Upper lobe of left lung (tissue), 6 donors: ENCODE results near the gene RASGRP4. TPM values are rescaled to one million over a fixed set of nuclear protein-coding genes. Genes with fewer than 3 reads are reported as not detected.
"Not testable (repeated sequence)": the region's sequence is repeated elsewhere in the genome, so short reads cannot be mapped to it uniquely, and the experiment has no call there.

ENCODE experiments used
- ATAC-seq, 2 donors: fragments of 200-7000 bp; cut with Tn5 transposase; one replicate each; pipeline ENCODE4 v1.9.1; 2022; ENCODE audit warnings: mild to moderate bottlenecking in 2 of 2, moderate library complexity in 2 of 2; ENCODE audit not compliant: low FRiP score in 2 of 2
- DNase-seq, 2 donors: peaks; one replicate each; pipeline ENCODE4 v3.0.0-alpha.2; 2019 to 2020
- H3K27ac ChIP-seq, 4 donors: fragments of 200-600 bp; sonication (generic); one replicate each; pipeline ENCODE4 v1.5.1; 2016 to 2019
- H3K27me3 ChIP-seq, 4 donors: fragments of 200-600 bp; sonication (generic); one replicate each; pipeline ENCODE4 v1.5.1; 2017 to 2019
- H3K36me3 ChIP-seq, 4 donors: fragments of 200-600 bp; sonication (generic); one replicate each; pipeline ENCODE4 v1.5.1; 2016 to 2019
- H3K4me1 ChIP-seq, 4 donors: fragments of 200-600 bp; sonication (generic); one replicate each; pipeline ENCODE4 v1.5.1; 2018 to 2019
- H3K4me3 ChIP-seq, 4 donors: fragments of 200-600 bp; sonication (generic); one replicate each; pipeline ENCODE4 v1.5.1; 2017 to 2019; ENCODE audit warnings: mild to moderate bottlenecking in 2 of 4, moderate library complexity in 1 of 4
- H3K9me3 ChIP-seq, 4 donors: fragments of 200-600 bp; sonication (generic); one replicate each; pipeline ENCODE4 v1.5.1; 2018 to 2019
- CTCF ChIP-seq, 6 experiments: fragments of 450-650 bp in 4 of 6; fragments of 200-600 bp in 2 of 6; sonication (generic) in 2 of 6; IDR thresholded peaks; one replicate each; pipeline ENCODE4 v1.5.1; 2016 to 2019; ENCODE audit warnings: antibody characterized with exemption in 6 of 6
- EP300 ChIP-seq, 4 donors: sonication (generic); formaldehyde crosslinking; IDR thresholded peaks; one replicate each; pipeline ENCODE4 v1.5.1; 2017; ENCODE audit warnings: antibody characterized with exemption in 4 of 4, control low read depth in 2 of 4
- POLR2A ChIP-seq, 4 donors: fragments of 450-650 bp; IDR thresholded peaks; one replicate each; pipeline ENCODE4 v1.5.1; 2016 to 2017; ENCODE audit warnings: antibody characterized with exemption in 4 of 4, mild to moderate bottlenecking in 2 of 4
- POLR2AphosphoS5 ChIP-seq, 2 donors: sonication (generic); formaldehyde crosslinking; IDR thresholded peaks; one replicate each; pipeline ENCODE4 v1.5.1; 2017; ENCODE audit warnings: antibody characterized with exemption in 2 of 2
- WGBS, 2 donors: methylation state at CpG; one replicate each; pipeline ENCODE4 v1.1.5; 2017 to 2018; 5-methylcytosine and 5-hydroxymethylcytosine counted together
- total RNA-seq, 6 donors: library from RNA; depleted of rRNA in 4 of 6; stranded (reverse); fragments of >200 nt in 4 of 6; gene quantifications; one replicate each; pipeline versions ENCODE4 v1.1.0 to v1.2.1, GENCODE V29; 2016 to 2021
- donor health status: DM: no; HTN: no; CAD: no; lungs with moderate emphysema.
- donor health status: DM: no; HTN: yes; CAD: no; lungs with severe emphysema.

RASGRP4 gene
- total RNA-seq, 6 donors from 2014 or later = 4.4 to 17.5 (median 12.6) TPM

GRCh38 chr19:38370299-38370698 lies 55.7 kb downstream of the RASGRP4 start:
- TF ChIP-seq EP300 (IDR thresholded peaks at IDR 0.05) (no peak), POLR2A (IDR thresholded peaks at IDR 0.05) (no peak), CTCF (IDR thresholded peaks at IDR 0.05) (no peak), POLR2AphosphoS5 (IDR thresholded peaks at IDR 0.05) (no peak)
- no peak overlapping the region for H3K27ac ChIP-seq
- H3K36me3 ChIP-seq = no peaks in the 10 kb centered on the region
- WGBS, 2 donors = 62 to 76% methylated on average over 12 of the region's 12 CpGs
- H3K4me1 ChIP-seq = peaks cover 2 to 8% (median 5%) of the 10 kb centered on the region in 4 donors
- no peaks in the 10 kb centered on the region for H3K27me3 ChIP-seq
- ATAC-seq = no peak
- no peaks in the 10 kb centered on the region for H3K9me3 ChIP-seq
- no peak for DNase-seq
- no peak overlapping the region for H3K4me3 ChIP-seq

- Histone ChIP-seq H3K4me3 (no peak overlapping the region), H3K9me3 (no peaks in the 10 kb centered on the region), H3K36me3 (no peaks in the 10 kb centered on the region), H3K4me1 (peaks cover 0 to 5% (median 4%) of the 10 kb centered on the region in 4 donors), H3K27me3 (no peaks in the 10 kb centered on the region), H3K27ac (no peak overlapping the region)
- ATAC-seq (no peak), DNase-seq (no peak)
- 88 to 95% methylated on average over 2 of the region's 2 CpGs for WGBS, 2 donors
- TF ChIP-seq POLR2AphosphoS5 (IDR thresholded peaks at IDR 0.05) (no peak), POLR2A (IDR thresholded peaks at IDR 0.05) (no peak), EP300 (IDR thresholded peaks at IDR 0.05) (no peak), CTCF (IDR thresholded peaks at IDR 0.05) (no peak)
These were observed 56.4 kb downstream of the RASGRP4 start for GRCh38 chr19:38369584-38369983.

GRCh38 chr19:38367041-38367440 lies 59.0 kb downstream of the RASGRP4 start:
- Histone ChIP-seq H3K9me3 (no peaks in the 10 kb centered on the region), H3K4me1 (peaks cover 9 to 12% (median 11%) of the 10 kb centered on the region in 4 donors), H3K27me3 (no peaks in the 10 kb centered on the region), H3K36me3 (no peaks in the 10 kb centered on the region), H3K4me3 (no peak overlapping the region), H3K27ac (no peak overlapping the region)
- ATAC-seq = no peak
- WGBS, 2 donors = 65 to 68% methylated on average over 12 of the region's 12 CpGs
- DNase-seq = no peak
- TF ChIP-seq POLR2A (IDR thresholded peaks at IDR 0.05) = no peak

GRCh38 chr19:38362946-38363688 lies 62.9 kb downstream of the RASGRP4 start:
- Histone ChIP-seq H3K4me3 (peak overlapping the region in 3 of 4 donors; percentile 59 to 78 (median 73)), H3K27me3 (peaks cover 0 to 13% (median 1%) of the 10 kb centered on the region in 4 donors), H3K4me1 (peaks cover 18 to 22% (median 21%) of the 10 kb centered on the region in 4 donors)
- not testable (repeated sequence) for ATAC-seq, H3K36me3 ChIP-seq, H3K9me3 ChIP-seq, DNase-seq, H3K27ac ChIP-seq
- WGBS, 2 donors = 67 to 80% methylated on average over 15 of the region's 16 CpGs

- DNase-seq (peak; percentile 88 to 96), ATAC-seq (peak; percentile 87 to 91)
- peak overlapping the region; percentile 20 to 61 (median 48) for H3K27ac ChIP-seq
These were observed 63.7 kb downstream of the RASGRP4 start for GRCh38 chr19:38362076-38362945.

More at GRCh38 chr19:38362076-38362945, 63.7 kb downstream of the RASGRP4 start:
- peaks cover 0 to 13% (median 1%) of the 10 kb centered on the region in 4 donors for H3K27me3 ChIP-seq
- WGBS, 2 donors = 2 to 5% methylated on average over 25 to 64 of the region's 68 CpGs
- no peaks in the 10 kb centered on the region for H3K9me3 ChIP-seq
- no peaks in the 10 kb centered on the region for H3K36me3 ChIP-seq
- TF ChIP-seq CTCF (IDR thresholded peaks at IDR 0.05) (no peak), POLR2A (IDR thresholded peaks at IDR 0.05) (peak in 1 of 4 donors; percentile 36), POLR2AphosphoS5 (IDR thresholded peaks at IDR 0.05) (peak in 1 of 2 donors; percentile 23)
- peak overlapping the region; percentile 42 to 78 (median 66) for H3K4me3 ChIP-seq
- peaks cover 18 to 22% (median 21%) of the 10 kb centered on the region in 4 donors for H3K4me1 ChIP-seq
